ENCODE measurements around the gene UBAP1L.
"Not testable (repeated sequence)": the region's sequence is repeated elsewhere in the genome, so short reads cannot be mapped to it uniquely, and the experiment has no call there.

UBAP1L gene

DNA sequence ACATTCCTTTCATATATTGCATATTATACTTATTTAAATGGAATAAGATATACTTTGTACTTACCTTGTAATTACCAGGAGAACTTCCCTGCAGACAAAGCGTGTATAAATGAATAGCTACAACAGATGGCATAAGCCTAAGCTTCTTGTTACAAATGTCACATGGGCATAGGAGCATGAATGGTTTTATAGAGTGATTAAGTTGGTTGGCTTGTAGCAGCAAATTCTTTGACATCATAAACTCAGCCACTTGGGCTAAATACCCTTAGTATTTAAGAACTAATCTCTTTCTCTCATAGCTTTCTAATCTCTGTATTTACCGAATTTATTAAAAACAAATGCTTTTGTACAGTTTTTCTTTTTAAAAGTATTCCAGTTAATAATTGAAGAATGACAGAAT, at the start of gene UBAP1L:
Gene UBAP1L (minus strand): TSS at position 115 of the 400 bp plus-strand sequence. CDS start 8,985 bp downstream, outside the sequence.
- TF ChIP-seq, protein P1, sequence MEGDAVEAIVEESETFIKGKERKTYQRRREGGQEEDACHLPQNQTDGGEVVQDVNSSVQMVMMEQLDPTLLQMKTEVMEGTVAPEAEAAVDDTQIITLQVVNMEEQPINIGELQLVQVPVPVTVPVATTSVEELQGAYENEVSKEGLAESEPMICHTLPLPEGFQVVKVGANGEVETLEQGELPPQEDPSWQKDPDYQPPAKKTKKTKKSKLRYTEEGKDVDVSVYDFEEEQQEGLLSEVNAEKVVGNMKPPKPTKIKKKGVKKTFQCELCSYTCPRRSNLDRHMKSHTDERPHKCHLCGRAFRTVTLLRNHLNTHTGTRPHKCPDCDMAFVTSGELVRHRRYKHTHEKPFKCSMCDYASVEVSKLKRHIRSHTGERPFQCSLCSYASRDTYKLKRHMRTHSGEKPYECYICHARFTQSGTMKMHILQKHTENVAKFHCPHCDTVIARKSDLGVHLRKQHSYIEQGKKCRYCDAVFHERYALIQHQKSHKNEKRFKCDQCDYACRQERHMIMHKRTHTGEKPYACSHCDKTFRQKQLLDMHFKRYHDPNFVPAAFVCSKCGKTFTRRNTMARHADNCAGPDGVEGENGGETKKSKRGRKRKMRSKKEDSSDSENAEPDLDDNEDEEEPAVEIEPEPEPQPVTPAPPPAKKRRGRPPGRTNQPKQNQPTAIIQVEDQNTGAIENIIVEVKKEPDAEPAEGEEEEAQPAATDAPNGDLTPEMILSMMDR (conservative IDR thresholded peaks at IDR 0.05; ENCODE audit: control insufficient read depth, insufficient read depth, low read depth, low read length), result no peak
- H3K4me3 ChIP-seq (ENCODE audit: control insufficient read depth, low read depth, low read length), result no peak within 1 kb of the TSS
- DNase-seq (ENCODE audit: low read depth), result no peak

DNA sequence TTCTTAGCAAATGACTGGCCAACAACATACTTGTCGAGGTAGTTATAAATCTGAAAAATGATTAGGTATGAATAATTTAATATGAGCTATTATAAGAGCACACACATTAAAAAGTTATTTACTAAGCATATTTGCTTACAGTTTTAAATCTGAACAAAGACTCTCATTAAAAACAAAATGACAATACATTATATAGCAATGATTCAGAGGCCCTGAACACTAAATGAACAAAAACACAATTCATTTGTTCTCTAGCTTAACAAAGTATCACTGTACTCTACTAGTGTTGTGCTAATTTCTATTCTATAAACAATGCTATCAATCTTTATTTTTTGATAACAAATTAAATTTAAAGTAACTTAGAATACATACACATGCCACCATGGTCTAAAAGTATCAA, 49.1 kb upstream of the UBAP1L start:
- no peak for DNase-seq (ENCODE audit: low read depth)
- TF ChIP-seq, protein P1 (conservative IDR thresholded peaks at IDR 0.05; ENCODE audit: control insufficient read depth, insufficient read depth, low read depth, low read length), result no peak
- H3K4me3 ChIP-seq (ENCODE audit: control insufficient read depth, low read depth, low read length), result no peak overlapping the region

- no peak for DNase-seq (ENCODE audit: low read depth)
- no peak overlapping the region for H3K4me3 ChIP-seq (ENCODE audit: control insufficient read depth, low read depth, low read length)
- TF ChIP-seq, protein P1 (conservative IDR thresholded peaks at IDR 0.05; ENCODE audit: control insufficient read depth, insufficient read depth, low read depth, low read length), result no peak
These were observed 48.0 kb upstream of the UBAP1L start for GRCh38 chr15:65163041-65163440.

DNA sequence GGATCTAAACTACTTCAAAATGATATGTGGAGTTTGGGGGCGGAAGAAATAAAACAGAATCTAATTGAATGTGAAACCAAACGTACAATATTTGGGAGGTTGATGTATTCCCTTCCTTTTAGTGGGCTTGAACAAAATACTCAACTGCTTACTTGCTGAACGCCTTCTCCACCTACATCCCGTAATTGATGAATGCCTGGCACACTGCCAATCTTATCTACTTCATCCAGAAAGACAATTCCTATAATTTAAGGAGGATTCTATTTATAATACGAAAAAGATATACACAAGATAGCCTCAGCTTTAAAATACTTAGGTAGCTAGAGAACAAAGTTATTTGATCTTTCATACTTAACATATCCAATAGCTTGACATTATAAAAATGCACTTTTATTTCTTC, 41.7 kb upstream of the UBAP1L start:
- DNase-seq (ENCODE audit: low read depth), result no peak
- TF ChIP-seq, protein P1 (conservative IDR thresholded peaks at IDR 0.05; ENCODE audit: control insufficient read depth, insufficient read depth, low read depth, low read length), result no peak
- no peak overlapping the region for H3K4me3 ChIP-seq (ENCODE audit: control insufficient read depth, low read depth, low read length)

DNA sequence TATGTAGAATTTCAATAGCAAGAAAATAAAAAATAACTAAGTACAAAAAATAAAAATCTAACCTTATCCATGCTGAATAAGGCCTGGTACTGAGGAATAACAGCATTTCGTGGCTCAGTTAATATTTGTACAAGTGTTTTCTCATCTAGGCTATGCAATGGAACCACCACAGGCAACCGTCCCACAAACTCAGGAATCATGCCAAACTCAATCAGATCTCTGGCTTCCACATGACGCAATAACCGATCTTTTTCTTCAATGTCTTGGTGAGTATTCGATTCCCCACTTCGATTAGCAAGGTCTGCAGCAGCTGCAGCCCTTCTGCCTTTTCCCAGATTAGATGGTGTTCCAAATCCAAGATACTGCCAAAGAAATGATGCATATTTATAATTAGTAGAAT, 39.7 kb upstream of the UBAP1L start:
- no peak for DNase-seq (ENCODE audit: low read depth)
- TF ChIP-seq, protein P1 (conservative IDR thresholded peaks at IDR 0.05; ENCODE audit: control insufficient read depth, insufficient read depth, low read depth, low read length), result no peak

DNA sequence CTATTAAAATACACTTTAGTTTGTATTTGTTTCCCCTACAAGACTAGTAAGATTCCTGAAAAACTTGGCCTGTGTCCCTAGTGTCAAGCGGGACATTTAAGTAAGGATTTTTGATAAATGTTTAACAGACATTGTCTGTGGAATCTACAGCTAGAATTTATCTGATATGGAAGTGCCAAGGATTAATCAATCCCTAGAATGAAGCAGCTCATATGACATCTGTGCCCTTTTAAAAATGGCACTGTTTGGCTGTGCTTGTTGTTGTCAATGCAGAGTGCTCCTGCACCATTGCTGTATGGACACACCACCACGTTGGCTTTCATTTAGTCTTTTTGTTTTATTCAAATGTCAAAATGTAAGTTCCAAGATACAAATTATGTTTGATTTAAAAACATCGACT, 32.9 kb upstream of the UBAP1L start:
- TF ChIP-seq, protein P1 (conservative IDR thresholded peaks at IDR 0.05; ENCODE audit: control insufficient read depth, insufficient read depth, low read depth, low read length), result no peak
- DNase-seq (ENCODE audit: low read depth), result no peak
- H3K4me3 ChIP-seq (ENCODE audit: control insufficient read depth, low read depth, low read length), result no peak overlapping the region

More for the DNA sequence above, 39.7 kb upstream of the UBAP1L start:
- no peak overlapping the region for H3K4me3 ChIP-seq (ENCODE audit: control insufficient read depth, low read depth, low read length)

DNA sequence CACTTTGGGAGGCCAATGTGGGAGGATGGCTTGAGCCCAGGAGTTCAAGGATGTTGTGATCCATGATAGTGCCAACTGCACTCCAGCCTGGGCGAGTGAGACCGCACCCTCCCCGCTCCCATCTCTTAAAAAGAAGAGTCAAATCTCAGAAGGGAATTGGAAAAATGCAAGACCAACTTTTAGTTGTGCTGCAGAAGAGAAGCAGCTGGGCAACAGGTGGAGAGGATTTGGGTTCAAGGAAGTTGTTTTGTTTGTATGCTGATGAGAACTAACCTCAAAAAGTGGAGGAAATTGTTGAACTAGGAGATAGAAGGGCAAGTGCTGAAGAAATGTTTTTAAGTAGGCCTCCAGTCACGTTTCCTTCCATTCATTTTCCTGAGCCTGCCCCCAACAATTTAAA, 31.4 kb upstream of the UBAP1L start:
- DNase-seq (ENCODE audit: low read depth), result no peak
- no peak overlapping the region for H3K4me3 ChIP-seq (ENCODE audit: control insufficient read depth, low read depth, low read length)
- TF ChIP-seq, protein P1 (conservative IDR thresholded peaks at IDR 0.05; ENCODE audit: control insufficient read depth, insufficient read depth, low read depth, low read length), result no peak

DNA sequence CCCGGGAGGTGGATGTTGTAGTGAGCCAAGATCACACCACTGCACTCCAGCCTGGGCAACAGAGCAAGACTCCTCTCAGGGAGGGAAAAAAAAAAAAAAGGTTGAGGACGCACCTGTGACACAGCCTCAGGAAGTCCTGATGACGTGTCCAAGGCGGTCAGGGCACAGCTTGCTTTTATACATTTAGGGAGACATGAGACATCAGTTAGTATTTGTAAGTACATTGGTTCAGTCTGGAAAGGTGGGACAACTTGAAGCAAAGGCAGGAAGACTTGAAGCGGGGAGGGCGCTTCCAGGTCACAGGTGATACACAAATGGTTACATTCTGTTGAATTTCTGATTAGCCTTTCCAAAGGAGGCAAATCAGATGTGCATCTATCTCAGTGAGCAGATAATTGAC, 23.6 kb upstream of the UBAP1L start:
- H3K4me3 ChIP-seq (ENCODE audit: control insufficient read depth, low read depth, low read length); DNase-seq (ENCODE audit: low read depth): not testable (repeated sequence)

DNA sequence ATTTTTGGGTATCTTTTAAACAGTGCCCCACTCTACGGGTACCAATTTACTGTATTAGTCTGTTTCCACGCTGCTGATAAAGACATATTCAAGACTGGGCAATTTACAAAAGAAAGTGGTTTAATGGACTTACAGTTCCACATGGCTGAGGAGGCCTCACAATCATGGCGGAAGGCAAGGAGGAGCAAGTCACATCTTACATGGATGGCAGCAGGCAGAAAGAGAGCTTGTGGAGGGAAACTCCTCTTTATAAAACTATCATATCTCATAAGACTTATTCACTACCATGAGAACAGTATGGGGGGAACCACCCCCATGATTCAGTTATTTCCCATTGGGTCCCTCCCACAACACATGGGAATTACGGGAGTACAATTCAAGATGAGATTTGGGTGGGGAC, 22.9 kb upstream of the UBAP1L start:
- H3K4me3 ChIP-seq (ENCODE audit: control insufficient read depth, low read depth, low read length), result not testable (repeated sequence)

GRCh38 chr15:65137089-65137488, 22.1 kb upstream of the UBAP1L start:
- DNase-seq (ENCODE audit: low read depth); H3K4me3 ChIP-seq (ENCODE audit: control insufficient read depth, low read depth, low read length): not testable (repeated sequence)

More for the DNA sequence above, 22.9 kb upstream of the UBAP1L start:
- DNase-seq (ENCODE audit: low read depth), result not testable (repeated sequence)
